Brain microvascular endothelial cell (primary cell): ENCODE data around the gene GDF7.

Source experiments
- DNase-seq: peaks from one replicate; pipeline ENCODE4 v3.0.0-alpha.2; 2020
- H3K27ac ChIP-seq: fragments of 250-450 bp; sonication (Bioruptor Pico); 2 replicates; pipeline ENCODE4 v1.5.1; 2020; ENCODE audit warnings: mild to moderate bottlenecking, moderate library complexity
- H3K27me3 ChIP-seq: fragments of 250-450 bp; sonication (Bioruptor Pico); replicated peaks from 2 replicates; pipeline ENCODE4 v1.5.1; 2020; ENCODE audit warnings: mild to moderate bottlenecking
- H3K36me3 ChIP-seq: fragments of 250-450 bp; sonication (Bioruptor Pico); replicated peaks from 2 replicates; pipeline ENCODE4 v1.5.1; 2020; ENCODE audit warnings: mild to moderate bottlenecking
- H3K4me3 ChIP-seq: 2 replicates; pipeline ENCODE4 v1.5.1; 2011; ENCODE audit warnings: low read depth, mild to moderate bottlenecking, control low read depth, low read length, moderate library complexity
- in situ Hi-C: cut with HindIII; loops from 2 replicates; pipeline ENCODE4 v1.10.0; 2017; ENCODE audit warnings: low sequenced_read_pairs, low pct_ligation_motif_present
- TF ChIP-seq, protein P1 (sequence below): IDR thresholded peaks from 2 replicates; pipeline ENCODE4 v1.5.1; 2011; ENCODE audit warnings: low read depth, mild to moderate bottlenecking, moderate library complexity, low read length, control low read depth, inconsistent platforms; ENCODE audit errors: missing control alignments

The GDF7 gene

DNA sequence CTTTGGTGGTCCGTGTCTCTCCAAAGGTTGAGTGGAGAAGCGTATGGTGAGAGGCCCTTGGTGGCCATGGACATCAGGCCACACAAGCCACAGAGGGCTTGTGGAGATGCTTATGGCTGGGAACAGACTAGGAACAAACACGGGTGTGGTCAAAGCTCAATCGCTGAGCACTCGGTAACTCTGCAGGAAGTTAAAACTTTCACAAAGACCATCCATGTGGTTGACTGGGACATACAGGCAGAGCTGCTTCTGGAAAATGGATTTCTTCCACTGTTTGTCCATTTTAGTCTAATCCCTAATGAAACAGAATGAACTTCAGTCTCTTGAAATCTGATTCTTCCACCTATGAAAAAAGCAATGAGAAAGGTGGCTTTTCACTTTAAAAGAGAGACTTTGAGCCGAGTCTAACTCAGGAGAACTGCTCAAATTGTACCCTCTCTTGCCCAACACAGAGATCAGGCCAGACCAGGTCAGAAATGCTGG, 17.7 kb downstream of the GDF7 start:
- no peak for DNase-seq
- Histone ChIP-seq H3K36me3 (no peaks in the 10 kb centered on the region), H3K27me3 (no peaks in the 10 kb centered on the region), H3K27ac (no peak overlapping the region), H3K4me3 (no peak overlapping the region)
- in situ Hi-C loops: loop anchor here (25.0 kb wide), 1 partner anchor 278 kb away; no protein-coding TSS in a partner anchor
- TF ChIP-seq, protein P1, sequence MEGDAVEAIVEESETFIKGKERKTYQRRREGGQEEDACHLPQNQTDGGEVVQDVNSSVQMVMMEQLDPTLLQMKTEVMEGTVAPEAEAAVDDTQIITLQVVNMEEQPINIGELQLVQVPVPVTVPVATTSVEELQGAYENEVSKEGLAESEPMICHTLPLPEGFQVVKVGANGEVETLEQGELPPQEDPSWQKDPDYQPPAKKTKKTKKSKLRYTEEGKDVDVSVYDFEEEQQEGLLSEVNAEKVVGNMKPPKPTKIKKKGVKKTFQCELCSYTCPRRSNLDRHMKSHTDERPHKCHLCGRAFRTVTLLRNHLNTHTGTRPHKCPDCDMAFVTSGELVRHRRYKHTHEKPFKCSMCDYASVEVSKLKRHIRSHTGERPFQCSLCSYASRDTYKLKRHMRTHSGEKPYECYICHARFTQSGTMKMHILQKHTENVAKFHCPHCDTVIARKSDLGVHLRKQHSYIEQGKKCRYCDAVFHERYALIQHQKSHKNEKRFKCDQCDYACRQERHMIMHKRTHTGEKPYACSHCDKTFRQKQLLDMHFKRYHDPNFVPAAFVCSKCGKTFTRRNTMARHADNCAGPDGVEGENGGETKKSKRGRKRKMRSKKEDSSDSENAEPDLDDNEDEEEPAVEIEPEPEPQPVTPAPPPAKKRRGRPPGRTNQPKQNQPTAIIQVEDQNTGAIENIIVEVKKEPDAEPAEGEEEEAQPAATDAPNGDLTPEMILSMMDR: no peak

DNA sequence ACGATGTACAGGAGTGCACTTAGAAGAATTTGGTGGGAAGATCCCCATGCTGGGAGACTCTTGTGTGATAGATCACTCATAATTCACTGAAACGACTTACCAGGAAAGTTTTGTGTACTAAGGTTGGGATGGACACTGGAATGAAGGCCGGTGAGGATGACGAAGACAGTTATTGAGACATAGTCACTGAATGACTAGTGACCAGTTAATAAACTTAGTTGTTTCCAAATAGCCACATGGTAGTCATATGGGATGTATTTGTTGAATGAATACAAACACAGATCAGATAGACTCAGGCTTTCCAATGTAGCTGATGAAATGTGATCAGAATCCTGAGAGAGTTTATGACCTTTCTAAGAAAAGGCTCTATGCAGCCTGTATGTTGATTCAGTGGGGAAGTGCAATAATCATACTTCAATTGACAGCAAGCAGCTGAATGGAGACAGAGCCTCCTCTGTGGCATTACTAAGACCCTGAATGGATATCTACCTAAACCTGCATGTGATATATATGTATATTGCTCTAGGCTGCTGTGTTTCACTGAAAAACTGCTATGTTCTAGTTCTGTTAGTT, 20.4 kb downstream of the GDF7 start:
- Histone ChIP-seq H3K4me3 (no peak overlapping the region), H3K27me3 (no peaks in the 10 kb centered on the region), H3K27ac (no peak overlapping the region), H3K36me3 (no peaks in the 10 kb centered on the region)
- no peak for DNase-seq
- in situ Hi-C loops: loop anchor here (25.0 kb wide), 1 partner anchor 275 kb away; no protein-coding TSS in a partner anchor
- TF ChIP-seq, protein P1: no peak

DNA sequence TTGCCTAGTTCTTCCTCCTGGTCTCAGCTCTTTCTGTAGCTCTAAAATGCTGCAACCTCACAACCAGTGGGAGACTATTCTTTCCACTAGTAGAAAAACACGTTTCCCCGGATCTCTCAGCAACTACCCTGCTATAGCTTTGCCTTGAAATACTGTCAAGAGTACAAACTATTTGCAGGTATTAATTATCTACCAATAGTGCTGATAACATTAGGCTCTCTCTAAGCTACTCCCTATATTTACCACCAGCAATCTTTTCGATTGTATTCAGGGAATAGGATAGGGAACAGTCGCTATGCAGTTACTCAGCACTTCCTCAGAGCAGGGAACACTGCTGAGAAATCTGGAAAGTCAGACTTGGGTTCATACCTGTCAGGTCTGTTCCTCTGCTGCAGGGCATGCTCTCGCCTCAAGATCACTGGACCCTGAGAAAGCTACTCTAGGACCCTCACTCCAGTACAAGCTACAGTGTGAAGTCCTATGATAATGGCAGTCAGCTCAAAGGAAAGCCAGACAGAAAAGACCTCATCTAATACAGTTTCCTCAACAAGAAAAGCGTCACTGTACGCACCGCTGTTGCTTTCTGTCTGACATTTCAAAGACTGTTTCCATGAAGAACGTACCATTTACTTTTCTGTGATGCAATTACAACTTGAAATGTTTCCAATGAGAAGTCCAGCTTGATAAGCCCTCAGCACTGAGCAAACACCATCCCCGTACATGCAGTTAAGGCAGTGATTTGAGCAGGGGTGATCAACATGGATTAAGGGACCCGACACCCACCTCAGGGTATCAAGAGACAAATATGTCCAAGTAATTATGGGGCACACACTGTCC, 22.7 kb downstream of the GDF7 start:
- DNase-seq: no peak
- in situ Hi-C loops: loop anchor here (25.0 kb wide), 1 partner anchor 273 kb away; no protein-coding TSS in a partner anchor
- H3K4me3 ChIP-seq: no peak overlapping the region
- no peaks in the 10 kb centered on the region for H3K27me3 ChIP-seq
- TF ChIP-seq, protein P1: no peak
- no peak overlapping the region for H3K27ac ChIP-seq
- H3K36me3 ChIP-seq: no peaks in the 10 kb centered on the region

DNA sequence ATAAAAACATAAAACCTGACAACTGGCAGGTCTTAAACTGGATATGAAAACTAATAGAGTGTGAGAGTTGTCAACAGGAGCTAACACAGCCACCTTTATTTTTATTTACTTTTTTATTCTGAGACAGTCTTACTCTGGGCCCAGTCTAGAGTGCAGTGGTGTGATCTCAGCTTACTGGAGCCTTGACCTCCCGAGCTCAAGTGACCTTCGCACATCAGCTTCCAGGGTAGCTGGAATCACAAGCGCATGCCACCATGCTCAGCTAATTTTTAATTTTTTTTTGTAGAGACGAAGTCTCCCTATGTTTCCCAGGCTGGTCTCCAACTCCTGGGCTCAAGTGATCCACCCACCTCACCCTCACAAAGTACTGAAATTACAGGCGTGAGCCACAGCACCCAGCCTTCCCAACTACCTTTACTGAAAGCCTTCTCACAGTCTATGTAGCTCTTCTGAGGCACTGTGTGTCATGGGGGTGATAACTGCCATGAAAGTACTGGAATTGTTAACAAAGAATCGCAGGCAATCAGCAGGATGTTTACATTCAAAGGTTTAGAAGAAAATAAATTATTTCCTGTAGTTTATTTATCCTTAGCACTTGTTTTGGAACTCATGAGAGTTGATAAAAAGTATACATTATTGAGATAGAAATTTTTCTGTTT, 24.3 kb downstream of the GDF7 start:
- H3K27ac ChIP-seq: no peak overlapping the region
- H3K4me3 ChIP-seq: no peak overlapping the region
- in situ Hi-C loops: loop anchor here (25.0 kb wide), 1 partner anchor 271 kb away; no protein-coding TSS in a partner anchor
- TF ChIP-seq, protein P1: no peak
- H3K27me3 ChIP-seq: no peaks in the 10 kb centered on the region
- no peak for DNase-seq
- H3K36me3 ChIP-seq: no peaks in the 10 kb centered on the region

DNA sequence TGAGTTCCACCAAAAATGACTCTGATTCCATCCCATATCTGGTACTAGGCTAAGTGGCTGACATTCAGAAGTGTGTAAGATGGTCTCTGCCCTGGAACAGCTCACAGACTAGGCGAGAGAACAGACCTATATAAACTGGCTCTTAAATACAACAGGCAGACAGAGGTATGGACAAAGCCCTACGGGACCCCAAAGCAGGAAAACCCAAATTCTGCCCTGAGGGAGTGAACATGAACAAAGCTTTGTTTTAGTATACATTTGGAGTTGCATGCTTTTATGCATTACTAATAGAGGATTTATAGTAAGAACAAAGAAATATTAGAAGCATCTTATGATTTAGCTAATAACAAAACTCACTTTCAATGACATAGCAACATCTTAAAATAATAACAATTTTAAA, 25.1 kb downstream of the GDF7 start:
- TF ChIP-seq, protein P1: no peak
- H3K4me3 ChIP-seq: no peak overlapping the region
- no peaks in the 10 kb centered on the region for H3K36me3 ChIP-seq
- no peak for DNase-seq
- in situ Hi-C loops: loop anchor here (25.0 kb wide), 1 partner anchor 270 kb away; no protein-coding TSS in a partner anchor
- no peaks in the 10 kb centered on the region for H3K27me3 ChIP-seq
- H3K27ac ChIP-seq: no peak overlapping the region
